ENCODE results near the gene MNX1.

Gene MNX1

GRCh38 chr7:157041004-157041403 lies 30.5 kb upstream of the MNX1 start:
- DNase-seq (ENCODE audit: low spot score in 2 of 2) (no peak), ATAC-seq (no peak)
- H3K27ac Mint-ChIP-seq, result no peak overlapping the region
- no peaks in the 10 kb centered on the region for H3K4me1 Mint-ChIP-seq
- H3K4me3 Mint-ChIP-seq, result no peak overlapping the region
- no peaks in the 10 kb centered on the region for H3K36me3 Mint-ChIP-seq
- H3K9me3 Mint-ChIP-seq, result peaks cover 4% of the 10 kb centered on the region

- no peaks in the 10 kb centered on the region for H3K4me1 Mint-ChIP-seq
- H3K4me3 Mint-ChIP-seq, result no peak overlapping the region
- DNase-seq (ENCODE audit: low spot score in 2 of 2) (no peak), ATAC-seq (no peak)
- no peaks in the 10 kb centered on the region for H3K36me3 Mint-ChIP-seq
- H3K9me3 Mint-ChIP-seq, result peaks cover 4% of the 10 kb centered on the region
- no peak overlapping the region for H3K27ac Mint-ChIP-seq
Measured at GRCh38 chr7:157037635-157038034, 27.2 kb upstream of the MNX1 start.

GRCh38 chr7:157037028-157037427 lies 26.6 kb upstream of the MNX1 start:
- no peak overlapping the region for H3K4me3 Mint-ChIP-seq
- H3K27ac Mint-ChIP-seq, result no peak overlapping the region
- ATAC-seq (no peak), DNase-seq (ENCODE audit: low spot score in 2 of 2) (no peak)
- H3K9me3 Mint-ChIP-seq, result peaks cover 4% of the 10 kb centered on the region
- H3K36me3 Mint-ChIP-seq, result no peaks in the 10 kb centered on the region
- H3K4me1 Mint-ChIP-seq, result no peaks in the 10 kb centered on the region

- DNase-seq (ENCODE audit: low spot score in 2 of 2) (no peak), ATAC-seq (no peak)
- Mint-ChIP-seq H3K4me3 (no peak overlapping the region), H3K36me3 (no peaks in the 10 kb centered on the region), H3K4me1 (no peaks in the 10 kb centered on the region), H3K9me3 (peaks cover 4% of the 10 kb centered on the region), H3K27ac (no peak overlapping the region)
Measured at GRCh38 chr7:157035979-157036378, 25.5 kb upstream of the MNX1 start.

- Mint-ChIP-seq H3K27ac (no peak overlapping the region), H3K9me3 (peaks cover 4% of the 10 kb centered on the region), H3K36me3 (no peaks in the 10 kb centered on the region), H3K4me1 (no peaks in the 10 kb centered on the region), H3K4me3 (no peak overlapping the region)
- no peak for DNase-seq (ENCODE audit: low spot score in 2 of 2)
- no peak for ATAC-seq
Measured at GRCh38 chr7:157035302-157035701, 24.8 kb upstream of the MNX1 start.

GRCh38 chr7:157033483-157034473 lies 23.3 kb upstream of the MNX1 start:
- DNase-seq (ENCODE audit: low spot score in 2 of 2) (no peak), ATAC-seq (peak; percentile 13)
- Mint-ChIP-seq H3K9me3 (peaks cover 4% of the 10 kb centered on the region), H3K36me3 (no peaks in the 10 kb centered on the region), H3K27ac (no peak overlapping the region), H3K4me1 (no peaks in the 10 kb centered on the region), H3K4me3 (no peak overlapping the region)

GRCh38 chr7:157032644-157033482 lies 22.4 kb upstream of the MNX1 start:
- Mint-ChIP-seq H3K4me1 (no peaks in the 10 kb centered on the region), H3K9me3 (peaks cover 4% of the 10 kb centered on the region), H3K27ac (no peak overlapping the region), H3K4me3 (no peak overlapping the region), H3K36me3 (no peaks in the 10 kb centered on the region)
- DNase-seq (ENCODE audit: low spot score in 2 of 2) (no peak), ATAC-seq (no peak)

GRCh38 chr7:157032128-157032527 lies 21.7 kb upstream of the MNX1 start:
- H3K9me3 Mint-ChIP-seq, result peaks cover 4% of the 10 kb centered on the region
- H3K27ac Mint-ChIP-seq, result no peak overlapping the region
- ATAC-seq (no peak), DNase-seq (ENCODE audit: low spot score in 2 of 2) (no peak)
- no peaks in the 10 kb centered on the region for H3K36me3 Mint-ChIP-seq
- H3K4me3 Mint-ChIP-seq, result no peak overlapping the region
- no peaks in the 10 kb centered on the region for H3K4me1 Mint-ChIP-seq

GRCh38 chr7:157028199-157028903 lies 17.9 kb upstream of the MNX1 start:
- Mint-ChIP-seq H3K36me3 (no peaks in the 10 kb centered on the region), H3K9me3 (no peaks in the 10 kb centered on the region), H3K4me1 (no peaks in the 10 kb centered on the region), H3K27ac (no peak overlapping the region), H3K4me3 (no peak overlapping the region)
- ATAC-seq (no peak), DNase-seq (ENCODE audit: low spot score in 2 of 2) (no peak)

- peaks cover 2% of the 10 kb centered on the region for H3K4me1 Mint-ChIP-seq
- H3K27ac Mint-ChIP-seq, result no peak overlapping the region
- no peak overlapping the region for H3K4me3 Mint-ChIP-seq
- H3K36me3 Mint-ChIP-seq, result no peaks in the 10 kb centered on the region
- DNase-seq (ENCODE audit: low spot score in 2 of 2) (no peak), ATAC-seq (no peak)
- H3K9me3 Mint-ChIP-seq, result no peaks in the 10 kb centered on the region
Measured at GRCh38 chr7:157027568-157028198, 17.2 kb upstream of the MNX1 start.

- ATAC-seq, result no peak
- Mint-ChIP-seq H3K27ac (no peak overlapping the region), H3K36me3 (no peaks in the 10 kb centered on the region)
Measured at GRCh38 chr7:157024716-157025115, 14.3 kb upstream of the MNX1 start.

GRCh38 chr7:157023589-157023905 lies 13.1 kb upstream of the MNX1 start:
- Mint-ChIP-seq H3K27ac (no peak overlapping the region), H3K4me1 (peaks cover 6% of the 10 kb centered on the region), H3K36me3 (no peaks in the 10 kb centered on the region), H3K4me3 (no peak overlapping the region), H3K9me3 (no peaks in the 10 kb centered on the region)
- DNase-seq (ENCODE audit: low spot score in 2 of 2) (no peak), ATAC-seq (no peak)

More at GRCh38 chr7:157024716-157025115, 14.3 kb upstream of the MNX1 start:
- peaks cover 6% of the 10 kb centered on the region for H3K4me1 Mint-ChIP-seq
- H3K9me3 Mint-ChIP-seq, result no peaks in the 10 kb centered on the region
- DNase-seq (ENCODE audit: low spot score in 2 of 2), result no peak
- no peak overlapping the region for H3K4me3 Mint-ChIP-seq

- H3K9me3 Mint-ChIP-seq, result no peaks in the 10 kb centered on the region
- ATAC-seq (no peak), DNase-seq (ENCODE audit: low spot score in 2 of 2) (no peak)
- H3K27ac Mint-ChIP-seq, result no peak overlapping the region
- H3K4me1 Mint-ChIP-seq, result peaks cover 6% of the 10 kb centered on the region
- H3K36me3 Mint-ChIP-seq, result no peaks in the 10 kb centered on the region
- no peak overlapping the region for H3K4me3 Mint-ChIP-seq
Measured at GRCh38 chr7:157022681-157023588, 12.5 kb upstream of the MNX1 start.
